ENCODE measurements around the gene RASAL3.

The RASAL3 gene

DNA sequence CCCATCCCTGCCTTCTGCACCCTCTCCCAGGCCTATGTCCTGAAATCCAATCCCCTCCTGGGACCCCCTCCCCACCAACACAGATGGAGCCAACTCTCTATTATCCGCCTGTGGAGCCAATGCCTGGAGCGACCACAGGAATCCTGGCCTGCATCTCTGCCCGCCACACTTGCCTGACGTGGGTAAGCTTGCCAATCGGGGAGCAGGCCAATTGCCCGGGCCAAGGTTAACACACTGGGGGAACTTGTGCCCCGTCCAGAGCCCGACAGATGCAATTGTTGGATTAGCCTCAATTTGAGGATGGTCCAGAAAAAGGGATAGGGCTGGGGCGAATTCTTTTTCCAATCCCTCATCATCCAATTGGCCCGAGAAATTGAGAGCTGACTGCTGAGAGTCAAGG, 20.5 kb downstream of the RASAL3 start:
- no peak overlapping the region for H3K4me3 ChIP-seq (ENCODE audit: low read depth, low read length)
- TF ChIP-seq, protein P1, sequence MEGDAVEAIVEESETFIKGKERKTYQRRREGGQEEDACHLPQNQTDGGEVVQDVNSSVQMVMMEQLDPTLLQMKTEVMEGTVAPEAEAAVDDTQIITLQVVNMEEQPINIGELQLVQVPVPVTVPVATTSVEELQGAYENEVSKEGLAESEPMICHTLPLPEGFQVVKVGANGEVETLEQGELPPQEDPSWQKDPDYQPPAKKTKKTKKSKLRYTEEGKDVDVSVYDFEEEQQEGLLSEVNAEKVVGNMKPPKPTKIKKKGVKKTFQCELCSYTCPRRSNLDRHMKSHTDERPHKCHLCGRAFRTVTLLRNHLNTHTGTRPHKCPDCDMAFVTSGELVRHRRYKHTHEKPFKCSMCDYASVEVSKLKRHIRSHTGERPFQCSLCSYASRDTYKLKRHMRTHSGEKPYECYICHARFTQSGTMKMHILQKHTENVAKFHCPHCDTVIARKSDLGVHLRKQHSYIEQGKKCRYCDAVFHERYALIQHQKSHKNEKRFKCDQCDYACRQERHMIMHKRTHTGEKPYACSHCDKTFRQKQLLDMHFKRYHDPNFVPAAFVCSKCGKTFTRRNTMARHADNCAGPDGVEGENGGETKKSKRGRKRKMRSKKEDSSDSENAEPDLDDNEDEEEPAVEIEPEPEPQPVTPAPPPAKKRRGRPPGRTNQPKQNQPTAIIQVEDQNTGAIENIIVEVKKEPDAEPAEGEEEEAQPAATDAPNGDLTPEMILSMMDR (IDR thresholded peaks at IDR 0.05; ENCODE audit: low read depth, low read length, missing control alignments), result no peak
- no peak for DNase-seq (ENCODE audit: low read depth)
- in situ Hi-C loops (cut with HindIII; ENCODE audit: low sequenced_read_pairs), result no loop called here

DNA sequence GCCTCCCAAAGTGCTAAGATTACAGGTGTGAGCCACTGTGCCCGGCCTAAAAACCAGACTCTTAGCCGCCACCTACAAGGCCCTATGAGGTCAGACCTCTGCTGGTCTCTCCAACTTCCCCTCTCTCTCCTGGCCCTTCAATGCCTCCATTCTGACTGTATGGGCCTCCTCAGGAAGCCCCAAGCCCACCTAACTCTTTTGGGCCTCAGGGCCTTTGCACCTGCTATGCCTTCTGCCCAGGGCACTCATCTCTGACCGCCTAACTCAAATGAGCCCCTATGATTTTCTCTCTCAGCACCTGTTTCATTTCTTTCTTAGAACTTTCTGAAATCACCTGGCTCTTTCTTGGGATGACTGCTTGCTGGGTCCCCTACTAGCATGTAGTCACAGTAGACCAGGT, 21.0 kb downstream of the RASAL3 start:
- no peak overlapping the region for H3K4me3 ChIP-seq (ENCODE audit: low read depth, low read length)
- TF ChIP-seq, protein P1 (IDR thresholded peaks at IDR 0.05; ENCODE audit: low read depth, low read length, missing control alignments), result no peak
- no peak for DNase-seq (ENCODE audit: low read depth)
- in situ Hi-C loops (cut with HindIII; ENCODE audit: low sequenced_read_pairs), result no loop called here

DNA sequence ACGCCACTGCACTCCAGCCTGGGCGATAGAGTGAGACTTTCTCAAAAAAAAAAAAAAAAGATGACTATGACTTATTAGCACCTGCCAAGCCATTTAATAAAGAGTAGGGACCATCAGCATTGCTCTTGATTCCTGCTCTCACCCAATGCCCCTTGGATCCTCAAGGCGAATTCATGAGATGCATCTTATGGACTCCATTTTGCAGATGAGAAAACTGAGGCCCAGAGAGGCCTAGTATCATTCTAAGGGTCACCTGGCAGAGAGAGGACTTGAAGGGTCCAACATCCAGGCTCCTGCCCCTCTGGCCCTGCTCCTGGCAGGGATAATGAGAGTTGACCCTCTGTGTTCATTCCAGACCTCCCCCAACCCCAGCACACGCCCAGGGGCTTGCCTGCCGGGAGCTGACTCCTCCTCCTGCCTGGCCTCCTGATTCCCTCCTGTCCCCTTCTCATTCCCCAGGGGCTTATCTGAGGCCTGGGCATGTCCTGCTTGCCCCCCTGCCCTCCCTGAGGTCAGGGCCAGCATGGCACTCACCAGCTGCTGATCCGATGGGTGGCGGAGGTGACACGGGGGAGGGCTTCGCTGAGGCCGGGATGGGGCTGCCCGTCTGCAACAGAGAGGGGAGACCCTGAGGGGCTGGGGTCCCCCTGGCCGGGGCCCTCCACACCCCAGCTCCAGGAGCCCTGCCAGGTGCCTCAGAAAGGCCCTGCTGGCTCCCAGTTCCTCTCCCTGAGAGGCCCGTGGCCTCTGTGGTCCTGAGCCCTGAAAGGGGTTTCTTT, 22.0 kb downstream of the RASAL3 start:
- TF ChIP-seq, protein P1 (IDR thresholded peaks at IDR 0.05; ENCODE audit: low read depth, low read length, missing control alignments), result no peak
- in situ Hi-C loops (cut with HindIII; ENCODE audit: low sequenced_read_pairs), result no loop called here

DNA sequence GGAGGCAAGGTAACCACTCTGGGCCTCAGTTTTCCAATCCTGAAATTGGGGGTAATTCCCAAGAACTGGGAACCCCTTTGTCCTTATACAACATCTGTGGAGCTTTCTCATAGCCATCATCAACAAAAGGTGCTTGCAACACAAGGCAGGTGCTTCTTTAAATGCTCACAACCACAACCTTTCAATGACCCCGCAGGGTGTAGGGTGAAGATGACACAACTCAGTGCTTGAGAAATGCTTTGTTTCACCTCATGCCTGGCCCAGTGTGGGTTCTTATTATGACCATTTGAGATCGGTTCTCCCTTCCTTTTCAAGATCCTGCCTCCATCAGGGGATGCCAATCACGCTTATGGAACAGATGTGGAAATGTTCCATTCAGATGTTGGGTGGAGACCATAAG, 23.0 kb downstream of the RASAL3 start:
- TF ChIP-seq, protein P1 (IDR thresholded peaks at IDR 0.05; ENCODE audit: low read depth, low read length, missing control alignments), result no peak
- H3K4me3 ChIP-seq (ENCODE audit: low read depth, low read length), result no peak overlapping the region
- no peak for DNase-seq (ENCODE audit: low read depth)
- in situ Hi-C loops (cut with HindIII; ENCODE audit: low sequenced_read_pairs), result no loop called here

More for the DNA sequence above, 22.0 kb downstream of the RASAL3 start:
- no peak for DNase-seq (ENCODE audit: low read depth)
- no peak overlapping the region for H3K4me3 ChIP-seq (ENCODE audit: low read depth, low read length)

DNA sequence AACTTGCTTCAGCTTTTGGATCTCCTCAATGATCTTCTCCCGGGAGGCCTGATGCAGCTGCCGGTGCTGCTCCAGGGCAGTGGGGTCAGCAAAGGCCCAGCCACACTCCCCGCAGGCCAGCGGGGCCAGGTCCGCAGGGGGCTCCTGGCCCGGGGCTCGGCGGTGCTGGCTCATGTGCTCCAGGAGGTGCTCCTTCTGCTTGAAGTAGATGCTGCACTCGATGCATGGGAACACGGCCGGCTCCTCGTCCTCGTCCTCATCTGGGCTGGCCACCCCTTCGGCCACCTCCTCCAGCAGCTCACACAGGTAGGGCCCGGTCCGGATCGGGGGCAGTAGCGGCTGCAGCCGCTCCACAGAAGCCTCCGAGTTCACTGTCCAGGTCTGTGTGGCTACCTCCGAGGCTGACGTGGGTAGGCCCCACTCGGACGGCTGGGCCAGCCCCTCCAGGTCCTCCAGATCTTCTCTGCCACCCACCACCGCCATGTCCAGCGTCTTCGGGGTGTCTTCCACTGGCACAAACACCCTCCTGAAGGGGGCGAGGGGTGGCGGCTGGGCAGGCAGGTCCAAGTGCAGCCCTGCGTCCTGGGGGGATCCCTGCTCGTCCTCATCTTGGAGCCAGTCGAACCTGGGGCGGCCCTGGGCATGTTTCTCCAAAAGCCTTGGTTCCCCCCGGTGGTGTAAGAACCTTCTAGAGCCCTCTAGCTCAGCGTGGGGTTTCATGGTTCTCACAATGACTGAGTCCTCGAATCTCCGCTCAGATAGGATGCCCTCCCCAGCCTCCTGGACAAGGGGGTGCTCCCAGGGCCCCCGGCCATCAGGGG, 24.3 kb downstream of the RASAL3 start:
- no peak for DNase-seq (ENCODE audit: low read depth)
- TF ChIP-seq, protein P1 (IDR thresholded peaks at IDR 0.05; ENCODE audit: low read depth, low read length, missing control alignments), result no peak
- H3K4me3 ChIP-seq (ENCODE audit: low read depth, low read length), result no peak overlapping the region
- in situ Hi-C loops (cut with HindIII; ENCODE audit: low sequenced_read_pairs), result no loop called here

DNA sequence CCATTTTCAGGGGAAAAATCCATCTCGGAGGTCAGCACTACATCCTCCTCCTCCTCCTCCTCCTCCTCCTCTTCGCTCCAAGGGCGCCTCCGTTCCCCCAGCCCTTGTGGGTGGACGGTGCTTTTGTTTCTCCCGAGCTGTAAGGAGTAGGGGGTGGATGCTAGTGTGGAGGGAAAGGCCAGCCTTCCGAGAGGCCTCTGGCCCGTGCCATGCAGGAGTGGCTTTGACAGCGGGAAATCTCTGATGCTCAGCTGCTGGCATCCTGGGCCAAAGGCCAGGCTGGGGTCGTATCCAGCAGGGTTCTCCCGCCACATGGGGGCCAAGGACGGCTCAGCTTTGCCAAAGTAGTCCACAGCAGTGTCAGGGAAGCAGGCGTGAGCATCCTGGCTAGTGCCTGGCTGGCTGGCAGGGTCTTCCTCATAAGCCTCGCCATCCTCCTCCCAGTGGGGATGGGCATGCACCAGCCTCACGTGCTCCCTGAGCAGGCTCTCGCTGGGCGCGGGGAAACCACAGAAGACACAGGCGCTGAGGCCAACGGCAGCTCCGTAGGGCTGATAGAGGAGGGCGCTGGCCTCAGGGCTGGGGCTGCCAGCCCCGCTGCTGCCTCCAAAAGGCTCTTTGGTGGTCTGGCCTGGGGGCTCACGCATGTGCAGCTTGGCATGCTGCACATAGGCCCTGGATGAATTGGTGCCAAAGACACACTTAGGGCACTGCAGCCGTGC, 25.1 kb downstream of the RASAL3 start:
- in situ Hi-C loops (cut with HindIII; ENCODE audit: low sequenced_read_pairs), result no loop called here
- no peak overlapping the region for H3K4me3 ChIP-seq (ENCODE audit: low read depth, low read length)
- TF ChIP-seq, protein P1 (IDR thresholded peaks at IDR 0.05; ENCODE audit: low read depth, low read length, missing control alignments), result no peak
- no peak for DNase-seq (ENCODE audit: low read depth)
